Measurements from ENCODE around the gene PAK4. TPM values are rescaled to one million over a fixed set of nuclear protein-coding genes. Genes with fewer than 3 reads are reported as not detected.

The PAK4 gene
- total RNA-seq, 1 experiment from 2014 or later, result 69.8 TPM

GRCh38 chr19:39205449-39205764, 79.8 kb downstream of the PAK4 start (continued):
- TF ChIP-seq ZNF219 (CRISPR knock-in tag; IDR thresholded peaks at IDR 0.05; ENCODE audit: borderline replicate concordance), result no peak

DNA sequence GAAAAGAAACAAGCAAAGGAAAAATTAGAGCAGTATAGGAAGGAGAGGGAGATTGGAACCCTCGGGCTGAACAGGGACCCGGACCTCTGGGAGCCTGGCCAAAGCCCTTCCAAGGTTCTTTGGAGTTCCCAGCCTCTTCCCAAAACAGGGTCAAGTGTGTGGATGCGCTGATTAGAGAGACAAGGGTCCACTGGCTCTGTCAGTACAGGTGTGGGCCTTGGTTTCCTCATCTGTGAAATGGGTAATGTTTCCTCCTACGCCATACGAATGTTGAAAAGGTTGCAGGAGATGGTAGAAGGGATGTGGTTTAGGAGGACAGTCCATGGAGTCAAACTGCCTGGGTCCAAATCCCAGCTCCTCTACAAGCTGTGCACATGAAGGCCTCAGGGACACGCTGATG, 80.5 kb downstream of the PAK4 start:
- ChIA-PET CTCF (interaction anchor here (3.1 kb wide), 1 partner anchor 121 kb away, joined by 12 read pairs; no protein-coding TSS in a partner anchor), POLR2A (no interaction called here)
- Mint-ChIP-seq H3K27ac (no peak overlapping the region), H3K4me1 (no peaks in the 10 kb centered on the region; the same call in 1 of the 2 replicates), H3K27me3 (ENCODE audit: low read depth) (peaks cover 39% of the 10 kb centered on the region), H3K36me3 (no peaks in the 10 kb centered on the region), H3K9me3 (no peaks in the 10 kb centered on the region), H3K4me3 (no peak overlapping the region)
- ATAC-seq, result no peak
- DNase-seq (ENCODE audit: low spot score), result no peak
- TF ChIP-seq, protein P1, sequence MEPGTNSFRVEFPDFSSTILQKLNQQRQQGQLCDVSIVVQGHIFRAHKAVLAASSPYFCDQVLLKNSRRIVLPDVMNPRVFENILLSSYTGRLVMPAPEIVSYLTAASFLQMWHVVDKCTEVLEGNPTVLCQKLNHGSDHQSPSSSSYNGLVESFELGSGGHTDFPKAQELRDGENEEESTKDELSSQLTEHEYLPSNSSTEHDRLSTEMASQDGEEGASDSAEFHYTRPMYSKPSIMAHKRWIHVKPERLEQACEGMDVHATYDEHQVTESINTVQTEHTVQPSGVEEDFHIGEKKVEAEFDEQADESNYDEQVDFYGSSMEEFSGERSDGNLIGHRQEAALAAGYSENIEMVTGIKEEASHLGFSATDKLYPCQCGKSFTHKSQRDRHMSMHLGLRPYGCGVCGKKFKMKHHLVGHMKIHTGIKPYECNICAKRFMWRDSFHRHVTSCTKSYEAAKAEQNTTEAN (CRISPR knock-in tag; IDR thresholded peaks at IDR 0.05), result no peak
- TF ChIP-seq, protein P2, sequence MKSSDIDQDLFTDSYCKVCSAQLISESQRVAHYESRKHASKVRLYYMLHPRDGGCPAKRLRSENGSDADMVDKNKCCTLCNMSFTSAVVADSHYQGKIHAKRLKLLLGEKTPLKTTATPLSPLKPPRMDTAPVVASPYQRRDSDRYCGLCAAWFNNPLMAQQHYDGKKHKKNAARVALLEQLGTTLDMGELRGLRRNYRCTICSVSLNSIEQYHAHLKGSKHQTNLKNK (CRISPR knock-in tag; IDR thresholded peaks at IDR 0.05), result no peak
- TF ChIP-seq, protein P3, sequence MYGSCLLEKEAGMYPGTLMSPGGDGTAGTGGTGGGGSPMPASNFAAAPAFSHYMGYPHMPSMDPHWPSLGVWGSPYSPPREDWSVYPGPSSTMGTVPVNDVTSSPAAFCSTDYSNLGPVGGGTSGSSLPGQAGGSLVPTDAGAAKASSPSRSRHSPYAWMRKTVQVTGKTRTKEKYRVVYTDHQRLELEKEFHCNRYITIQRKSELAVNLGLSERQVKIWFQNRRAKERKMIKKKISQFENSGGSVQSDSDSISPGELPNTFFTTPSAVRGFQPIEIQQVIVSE (CRISPR knock-in tag; IDR thresholded peaks at IDR 0.05; ENCODE audit: borderline replicate concordance), result no peak
- TF ChIP-seq, protein P4, sequence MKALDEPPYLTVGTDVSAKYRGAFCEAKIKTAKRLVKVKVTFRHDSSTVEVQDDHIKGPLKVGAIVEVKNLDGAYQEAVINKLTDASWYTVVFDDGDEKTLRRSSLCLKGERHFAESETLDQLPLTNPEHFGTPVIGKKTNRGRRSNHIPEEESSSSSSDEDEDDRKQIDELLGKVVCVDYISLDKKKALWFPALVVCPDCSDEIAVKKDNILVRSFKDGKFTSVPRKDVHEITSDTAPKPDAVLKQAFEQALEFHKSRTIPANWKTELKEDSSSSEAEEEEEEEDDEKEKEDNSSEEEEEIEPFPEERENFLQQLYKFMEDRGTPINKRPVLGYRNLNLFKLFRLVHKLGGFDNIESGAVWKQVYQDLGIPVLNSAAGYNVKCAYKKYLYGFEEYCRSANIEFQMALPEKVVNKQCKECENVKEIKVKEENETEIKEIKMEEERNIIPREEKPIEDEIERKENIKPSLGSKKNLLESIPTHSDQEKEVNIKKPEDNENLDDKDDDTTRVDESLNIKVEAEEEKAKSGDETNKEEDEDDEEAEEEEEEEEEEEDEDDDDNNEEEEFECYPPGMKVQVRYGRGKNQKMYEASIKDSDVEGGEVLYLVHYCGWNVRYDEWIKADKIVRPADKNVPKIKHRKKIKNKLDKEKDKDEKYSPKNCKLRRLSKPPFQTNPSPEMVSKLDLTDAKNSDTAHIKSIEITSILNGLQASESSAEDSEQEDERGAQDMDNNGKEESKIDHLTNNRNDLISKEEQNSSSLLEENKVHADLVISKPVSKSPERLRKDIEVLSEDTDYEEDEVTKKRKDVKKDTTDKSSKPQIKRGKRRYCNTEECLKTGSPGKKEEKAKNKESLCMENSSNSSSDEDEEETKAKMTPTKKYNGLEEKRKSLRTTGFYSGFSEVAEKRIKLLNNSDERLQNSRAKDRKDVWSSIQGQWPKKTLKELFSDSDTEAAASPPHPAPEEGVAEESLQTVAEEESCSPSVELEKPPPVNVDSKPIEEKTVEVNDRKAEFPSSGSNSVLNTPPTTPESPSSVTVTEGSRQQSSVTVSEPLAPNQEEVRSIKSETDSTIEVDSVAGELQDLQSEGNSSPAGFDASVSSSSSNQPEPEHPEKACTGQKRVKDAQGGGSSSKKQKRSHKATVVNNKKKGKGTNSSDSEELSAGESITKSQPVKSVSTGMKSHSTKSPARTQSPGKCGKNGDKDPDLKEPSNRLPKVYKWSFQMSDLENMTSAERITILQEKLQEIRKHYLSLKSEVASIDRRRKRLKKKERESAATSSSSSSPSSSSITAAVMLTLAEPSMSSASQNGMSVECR (CRISPR knock-in tag; IDR thresholded peaks at IDR 0.05; ENCODE audit: borderline replicate concordance), result no peak
- TF ChIP-seq TCF7 (CRISPR knock-in tag; IDR thresholded peaks at IDR 0.05; ENCODE audit: low read depth) (no peak), AR (CRISPR knock-in tag; IDR thresholded peaks at IDR 0.05) (no peak), ATF1 (CRISPR knock-in tag; IDR thresholded peaks at IDR 0.05) (no peak), ZBTB21 (CRISPR knock-in tag; IDR thresholded peaks at IDR 0.05; ENCODE audit: borderline replicate concordance) (no peak), SMAD3 (CRISPR knock-in tag; IDR thresholded peaks at IDR 0.05; ENCODE audit: borderline replicate concordance) (no peak), JUN (CRISPR knock-in tag; IDR thresholded peaks at IDR 0.05) (no peak), HMGXB4 (CRISPR knock-in tag; IDR thresholded peaks at IDR 0.05) (no peak), ATF2 (CRISPR knock-in tag; IDR thresholded peaks at IDR 0.05; ENCODE audit: borderline replicate concordance, low read depth) (no peak), MAX (CRISPR knock-in tag; IDR thresholded peaks at IDR 0.05) (no peak), ZNF317 (CRISPR knock-in tag; IDR thresholded peaks at IDR 0.05; ENCODE audit: borderline replicate concordance, low read depth) (no peak), ZNF121 (CRISPR knock-in tag; IDR thresholded peaks at IDR 0.05) (no peak)
- TF ChIP-seq, protein P5, sequence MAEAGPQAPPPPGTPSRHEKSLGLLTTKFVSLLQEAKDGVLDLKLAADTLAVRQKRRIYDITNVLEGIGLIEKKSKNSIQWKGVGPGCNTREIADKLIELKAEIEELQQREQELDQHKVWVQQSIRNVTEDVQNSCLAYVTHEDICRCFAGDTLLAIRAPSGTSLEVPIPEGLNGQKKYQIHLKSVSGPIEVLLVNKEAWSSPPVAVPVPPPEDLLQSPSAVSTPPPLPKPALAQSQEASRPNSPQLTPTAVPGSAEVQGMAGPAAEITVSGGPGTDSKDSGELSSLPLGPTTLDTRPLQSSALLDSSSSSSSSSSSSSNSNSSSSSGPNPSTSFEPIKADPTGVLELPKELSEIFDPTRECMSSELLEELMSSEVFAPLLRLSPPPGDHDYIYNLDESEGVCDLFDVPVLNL (CRISPR knock-in tag; IDR thresholded peaks at IDR 0.05; ENCODE audit: borderline replicate concordance, low read depth), result no peak
- TF ChIP-seq, protein P6, sequence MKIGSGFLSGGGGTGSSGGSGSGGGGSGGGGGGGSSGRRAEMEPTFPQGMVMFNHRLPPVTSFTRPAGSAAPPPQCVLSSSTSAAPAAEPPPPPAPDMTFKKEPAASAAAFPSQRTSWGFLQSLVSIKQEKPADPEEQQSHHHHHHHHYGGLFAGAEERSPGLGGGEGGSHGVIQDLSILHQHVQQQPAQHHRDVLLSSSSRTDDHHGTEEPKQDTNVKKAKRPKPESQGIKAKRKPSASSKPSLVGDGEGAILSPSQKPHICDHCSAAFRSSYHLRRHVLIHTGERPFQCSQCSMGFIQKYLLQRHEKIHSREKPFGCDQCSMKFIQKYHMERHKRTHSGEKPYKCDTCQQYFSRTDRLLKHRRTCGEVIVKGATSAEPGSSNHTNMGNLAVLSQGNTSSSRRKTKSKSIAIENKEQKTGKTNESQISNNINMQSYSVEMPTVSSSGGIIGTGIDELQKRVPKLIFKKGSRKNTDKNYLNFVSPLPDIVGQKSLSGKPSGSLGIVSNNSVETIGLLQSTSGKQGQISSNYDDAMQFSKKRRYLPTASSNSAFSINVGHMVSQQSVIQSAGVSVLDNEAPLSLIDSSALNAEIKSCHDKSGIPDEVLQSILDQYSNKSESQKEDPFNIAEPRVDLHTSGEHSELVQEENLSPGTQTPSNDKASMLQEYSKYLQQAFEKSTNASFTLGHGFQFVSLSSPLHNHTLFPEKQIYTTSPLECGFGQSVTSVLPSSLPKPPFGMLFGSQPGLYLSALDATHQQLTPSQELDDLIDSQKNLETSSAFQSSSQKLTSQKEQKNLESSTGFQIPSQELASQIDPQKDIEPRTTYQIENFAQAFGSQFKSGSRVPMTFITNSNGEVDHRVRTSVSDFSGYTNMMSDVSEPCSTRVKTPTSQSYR (CRISPR knock-in tag; IDR thresholded peaks at IDR 0.05), result no peak
